Lung (tissue), 12 donors: ENCODE results near the gene LNX2. TPM values are rescaled to one million over a fixed set of nuclear protein-coding genes. Genes with fewer than 3 reads are reported as not detected.

Experiments used
- ATAC-seq: fragments of 200-7000 bp; cut with Tn5 transposase; one replicate; pipeline ENCODE4 v1.9.1; 2020; ENCODE audit warnings: moderate number of reproducible peaks; ENCODE audit not compliant: insufficient read depth, low FRiP score
- DNase-seq, 3 donors: peaks; one replicate each; pipeline ENCODE4 v3.0.0-alpha.2; 2013 to 2017
- H3K27ac ChIP-seq, 2 donors: one replicate each; pipeline ENCODE4 v1.5.1; 2013; ENCODE audit warnings: mild to moderate bottlenecking in 2 of 2, moderate library complexity in 2 of 2, control low read depth in 1 of 2, inconsistent platforms in 1 of 2, low read depth in 1 of 2, low read length in 1 of 2
- H3K27me3 ChIP-seq, 3 donors: one replicate each; pipeline ENCODE4 v1.5.1; 2013; ENCODE audit warnings: low read length in 2 of 3; ENCODE audit not compliant: control insufficient read depth in 3 of 3, insufficient read depth in 3 of 3
- H3K36me3 ChIP-seq, 4 donors: one replicate each; pipeline ENCODE4 v1.5.1; 2013; ENCODE audit warnings: low read length in 4 of 4, mild to moderate bottlenecking in 1 of 4, moderate library complexity in 1 of 4; ENCODE audit not compliant: control insufficient read depth in 4 of 4, insufficient read depth in 4 of 4
- H3K4me1 ChIP-seq, 5 donors: one replicate each; pipeline ENCODE4 v1.5.1; 2013; ENCODE audit warnings: low read length in 5 of 5, mild to moderate bottlenecking in 2 of 5, moderate library complexity in 1 of 5; ENCODE audit not compliant: control insufficient read depth in 5 of 5, insufficient read depth in 5 of 5
- H3K4me3 ChIP-seq: one replicate; pipeline ENCODE4 v1.5.1; 2013; ENCODE audit warnings: mild to moderate bottlenecking, control low read depth, moderate library complexity
- H3K9ac ChIP-seq, 2 donors: one replicate each; pipeline ENCODE4 v1.5.1; 2013; ENCODE audit warnings: low read length in 2 of 2, control low read depth in 1 of 2; ENCODE audit not compliant: insufficient read depth in 1 of 2
- H3K9me3 ChIP-seq, 4 donors: one replicate each; pipeline ENCODE4 v1.5.1; 2013; ENCODE audit warnings: low read length in 3 of 4, mild to moderate bottlenecking in 1 of 4, moderate library complexity in 1 of 4; ENCODE audit not compliant: control insufficient read depth in 4 of 4, insufficient read depth in 3 of 4
- CTCF ChIP-seq: IDR thresholded peaks from 2 replicates; pipeline ENCODE4 v1.5.1; 2012; ENCODE audit warnings: mild to moderate bottlenecking; ENCODE audit errors: control extremely low read depth, extremely low read depth
- WGBS, 2 donors: extraction: QIAGEN DNeasy Blood & Tissue Kit; methylation state at CpG; one replicate each; pipeline ENCODE4 v1.1.7; 2013; 5-methylcytosine and 5-hydroxymethylcytosine counted together
- polyA plus RNA-seq, 2 donors: library from polyadenylated mRNA; stranded (reverse); fragments of 200-250 nt; gene quantifications; one replicate each; pipeline ENCODE4 v1.2.1, GENCODE V29; 2013
- total RNA-seq, 2 donors: library from RNA; depleted of rRNA in 1 of 2; stranded (reverse); fragments of >200 nt in 1 of 2; gene quantifications; one replicate each; pipeline ENCODE4 v1.2.1, GENCODE V29; 2014 to 2021
- donor health status: control.
- donor health status: control.
- donor health status: Bipolar disorder and iron deficiency.
- donor health status: healthy.
- donor health status: DM: yes; HTN: yes; CAD: no.

LNX2 gene
- total and polyA plus RNA-seq, 4 donors: 12.6 to 49.2 (median 22.3) TPM

- WGBS, 2 donors: 85 to 89% methylated on average over 7 of the region's 7 CpGs
- Histone ChIP-seq H3K4me1 (peaks cover 0 to 18% (median under 1%) of the 10 kb centered on the region in 5 donors), H3K36me3 (no peaks in the 10 kb centered on the region), H3K9ac (no peak overlapping the region), H3K27ac (no peak overlapping the region), H3K4me3 (no peak overlapping the region), H3K9me3 (no peaks in the 10 kb centered on the region), H3K27me3 (no peaks in the 10 kb centered on the region)
- ATAC-seq: no peak
- TF ChIP-seq CTCF: no peak
- no peak for DNase-seq
These were observed 6.7 kb downstream of the LNX2 start for GRCh38 chr13:27613628-27614027.

GRCh38 chr13:27607125-27607524 lies 13.2 kb downstream of the LNX2 start:
- H3K27ac ChIP-seq: no peak overlapping the region
- DNase-seq (no peak), ATAC-seq (no peak)
- no peaks in the 10 kb centered on the region for H3K9me3 ChIP-seq
- TF ChIP-seq CTCF: no peak
- no peaks in the 10 kb centered on the region for H3K36me3 ChIP-seq
- H3K4me1 ChIP-seq: peaks cover 0 to 14% (median 0%) of the 10 kb centered on the region in 5 donors
- no peaks in the 10 kb centered on the region for H3K27me3 ChIP-seq
- 43 to 48% methylated on average over 4 of the region's 4 CpGs for WGBS, 2 donors
- no peak overlapping the region for H3K4me3 ChIP-seq
- H3K9ac ChIP-seq: no peak overlapping the region

- no peak overlapping the region for H3K4me3 ChIP-seq
- H3K27ac ChIP-seq: peak overlapping the region in 1 of 2 donors; percentile 21
- no peaks in the 10 kb centered on the region for H3K36me3 ChIP-seq
- H3K27me3 ChIP-seq: no peaks in the 10 kb centered on the region
- WGBS, 2 donors: 32 to 50% methylated on average over 2 of the region's 2 CpGs
- no peak overlapping the region for H3K9ac ChIP-seq
- H3K9me3 ChIP-seq: no peaks in the 10 kb centered on the region
- no peak for DNase-seq
- H3K4me1 ChIP-seq: peaks cover 0 to 12% (median 0%) of the 10 kb centered on the region in 5 donors
- ATAC-seq: no peak
- no peak for TF ChIP-seq CTCF
These were observed 14.6 kb downstream of the LNX2 start for GRCh38 chr13:27605610-27606200.

GRCh38 chr13:27605099-27605498 lies 15.2 kb downstream of the LNX2 start:
- 69 to 98% methylated on average over 3 of the region's 3 CpGs for WGBS, 2 donors
- TF ChIP-seq CTCF: no peak
- Histone ChIP-seq H3K36me3 (no peaks in the 10 kb centered on the region), H3K27me3 (no peaks in the 10 kb centered on the region), H3K9me3 (no peaks in the 10 kb centered on the region), H3K9ac (no peak overlapping the region), H3K4me1 (peaks cover 0 to 16% (median 0%) of the 10 kb centered on the region in 5 donors), H3K4me3 (no peak overlapping the region), H3K27ac (no peak overlapping the region)
- DNase-seq (no peak), ATAC-seq (no peak)
